HG03108 (cell line): Measurements from ENCODE around the gene SRSF10.

Source experiments
- ATAC-seq: cut with Tn5 transposase; IDR thresholded peaks from one replicate; pipeline ENCODE4 v1.9.1; 2021; ENCODE audit warnings: moderate library complexity; ENCODE audit not compliant: unreplicated experiment

Gene SRSF10

DNA sequence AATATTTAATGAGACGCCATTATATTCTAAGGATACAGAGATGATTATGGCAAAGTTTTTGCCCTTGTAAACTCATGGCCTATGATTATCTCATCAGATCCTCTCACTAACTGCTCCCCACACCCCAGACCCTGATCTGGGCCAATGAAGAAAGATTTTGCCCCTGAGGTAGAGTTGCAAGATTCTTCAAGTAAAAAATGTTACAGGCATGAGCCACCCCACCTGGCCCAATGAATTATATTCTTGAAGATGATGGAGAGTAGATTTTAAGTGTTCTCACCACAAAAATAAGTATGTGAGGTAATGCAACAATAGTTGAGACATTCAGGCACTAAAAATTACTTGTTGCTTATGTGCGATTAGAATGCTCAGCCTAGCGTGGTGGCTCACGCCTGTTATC is 65.2 kb downstream of the SRSF10 start:
- no peak for ATAC-seq
